Lower leg skin (tissue), 3 donors: ENCODE measurements around the gene PCYOX1L.

Experiments used
- POLR2A ChIP-seq, 2 donors: fragments of 450-650 bp; IDR thresholded peaks; one replicate each; pipeline ENCODE4 v1.6.1; 2016 to 2017; ENCODE audit warnings: antibody characterized with exemption in 2 of 2, mild to moderate bottlenecking in 1 of 2, moderate library complexity in 1 of 2
- TF ChIP-seq, protein P1 (sequence below), 3 donors: fragments of 450-650 bp; IDR thresholded peaks; one replicate each; pipeline ENCODE4 v1.5.1; 2016; ENCODE audit warnings: antibody characterized with exemption in 3 of 3, mild to moderate bottlenecking in 3 of 3, moderate library complexity in 2 of 3

DNA sequence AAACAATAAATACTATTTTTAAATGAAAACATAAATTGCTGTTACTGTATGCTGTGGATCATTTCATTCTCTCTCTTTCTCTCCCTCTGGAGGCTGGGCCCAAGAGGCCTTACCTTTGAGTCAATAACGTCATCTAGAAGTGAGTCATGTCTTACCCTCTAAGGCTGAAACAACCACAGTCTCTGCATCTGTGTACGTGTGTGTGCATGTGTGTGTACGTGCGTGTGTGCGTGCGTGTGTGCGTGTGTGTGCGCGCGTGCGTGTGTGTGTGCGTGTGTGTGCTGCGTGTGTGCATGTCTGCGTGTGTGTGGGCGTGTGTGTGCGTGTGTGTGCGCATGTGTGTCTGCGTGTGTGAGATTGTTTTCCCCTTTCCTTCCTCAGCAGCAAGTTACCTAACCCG is 34.9 kb downstream of the PCYOX1L start:
- TF ChIP-seq, protein P1, sequence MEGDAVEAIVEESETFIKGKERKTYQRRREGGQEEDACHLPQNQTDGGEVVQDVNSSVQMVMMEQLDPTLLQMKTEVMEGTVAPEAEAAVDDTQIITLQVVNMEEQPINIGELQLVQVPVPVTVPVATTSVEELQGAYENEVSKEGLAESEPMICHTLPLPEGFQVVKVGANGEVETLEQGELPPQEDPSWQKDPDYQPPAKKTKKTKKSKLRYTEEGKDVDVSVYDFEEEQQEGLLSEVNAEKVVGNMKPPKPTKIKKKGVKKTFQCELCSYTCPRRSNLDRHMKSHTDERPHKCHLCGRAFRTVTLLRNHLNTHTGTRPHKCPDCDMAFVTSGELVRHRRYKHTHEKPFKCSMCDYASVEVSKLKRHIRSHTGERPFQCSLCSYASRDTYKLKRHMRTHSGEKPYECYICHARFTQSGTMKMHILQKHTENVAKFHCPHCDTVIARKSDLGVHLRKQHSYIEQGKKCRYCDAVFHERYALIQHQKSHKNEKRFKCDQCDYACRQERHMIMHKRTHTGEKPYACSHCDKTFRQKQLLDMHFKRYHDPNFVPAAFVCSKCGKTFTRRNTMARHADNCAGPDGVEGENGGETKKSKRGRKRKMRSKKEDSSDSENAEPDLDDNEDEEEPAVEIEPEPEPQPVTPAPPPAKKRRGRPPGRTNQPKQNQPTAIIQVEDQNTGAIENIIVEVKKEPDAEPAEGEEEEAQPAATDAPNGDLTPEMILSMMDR (IDR thresholded peaks at IDR 0.05): no peak
- TF ChIP-seq POLR2A (IDR thresholded peaks at IDR 0.05): no peak
